Activated CD4-positive, alpha-beta T cell treated with anti-CD3 and anti-CD28 coated beads for 4 hours (primary cell): ENCODE measurements around the gene GPR87.

ENCODE experiments used
- DNase-seq, 2 donors: peaks; one replicate each; pipeline ENCODE4 v3.0.0-alpha.2; 2020

The GPR87 gene

DNA sequence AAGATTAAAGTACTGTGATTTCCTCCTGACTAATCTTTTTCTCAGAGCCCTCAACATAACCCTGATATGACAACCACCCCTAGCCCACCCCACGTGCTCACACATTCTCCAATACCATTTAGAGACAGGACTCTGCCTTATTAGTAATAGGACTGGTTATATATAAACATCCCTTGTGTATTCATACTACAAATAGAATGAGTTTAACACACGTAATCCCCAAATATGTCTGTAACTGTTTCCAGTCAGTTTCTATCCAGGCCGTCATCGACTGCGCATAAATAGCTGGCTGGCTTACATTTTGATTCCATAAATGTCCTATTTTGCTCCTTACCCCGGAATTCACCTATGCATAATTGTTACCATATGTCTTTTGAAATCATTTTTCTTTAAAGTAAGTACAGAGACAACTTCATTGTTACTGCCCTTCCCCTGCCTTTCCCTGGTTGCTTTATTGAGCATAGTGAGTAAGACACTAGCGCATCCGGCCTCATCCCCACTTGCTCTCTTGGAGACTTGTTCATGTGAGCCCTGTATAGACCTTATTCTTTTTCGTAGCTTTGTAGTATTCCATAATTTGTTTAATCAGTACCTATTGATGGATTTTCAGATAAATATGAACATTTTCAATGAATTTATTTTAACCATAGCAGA lies 34.8 kb downstream of the GPR87 start:
- DNase-seq, result no peak

DNA sequence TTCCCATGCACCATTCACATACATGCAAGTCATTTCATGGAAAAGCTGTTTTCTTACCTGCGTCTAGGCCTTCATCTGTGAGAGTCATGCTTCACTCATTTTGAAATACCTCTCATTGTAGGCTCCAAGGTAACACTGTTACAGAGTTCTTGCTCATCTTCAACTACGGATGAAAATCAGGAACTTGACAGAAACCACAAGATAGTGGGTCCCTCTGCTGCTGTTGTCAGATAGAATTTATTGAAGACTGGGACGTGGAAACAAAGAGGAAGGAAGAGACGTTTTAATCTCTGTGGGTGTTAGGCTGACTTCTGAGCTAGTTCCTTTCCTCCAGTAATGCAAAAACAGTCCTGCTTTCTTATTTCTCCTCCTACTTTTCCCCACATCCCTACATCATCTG lies 38.4 kb downstream of the GPR87 start, which contains the start of gene P2RY14:
P2RY14 (minus strand) TSS at position 313 of the 400 bp plus-strand sequence. CDS start 64,226 bp downstream, outside the sequence.
- no peak for DNase-seq

DNA sequence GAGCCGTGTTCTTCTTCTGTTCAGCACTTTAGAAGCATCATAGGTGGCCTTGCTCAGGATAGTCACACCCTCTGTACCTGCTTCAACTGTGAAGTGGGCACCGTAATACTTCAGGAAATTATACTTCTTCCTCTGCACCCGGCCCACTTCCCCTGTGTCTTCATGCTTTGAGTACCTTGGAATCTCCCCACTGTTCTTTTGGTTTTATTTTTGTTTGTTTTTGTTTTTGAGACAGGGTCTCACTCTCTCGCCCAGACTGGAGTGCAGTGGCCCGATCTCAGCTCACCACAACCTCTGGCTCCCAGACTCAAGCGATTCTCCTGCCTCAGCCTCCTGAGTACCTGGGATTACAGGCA lies 40.0 kb downstream of the GPR87 start:
- peak in 1 of 2 donors; percentile 11 for DNase-seq

DNA sequence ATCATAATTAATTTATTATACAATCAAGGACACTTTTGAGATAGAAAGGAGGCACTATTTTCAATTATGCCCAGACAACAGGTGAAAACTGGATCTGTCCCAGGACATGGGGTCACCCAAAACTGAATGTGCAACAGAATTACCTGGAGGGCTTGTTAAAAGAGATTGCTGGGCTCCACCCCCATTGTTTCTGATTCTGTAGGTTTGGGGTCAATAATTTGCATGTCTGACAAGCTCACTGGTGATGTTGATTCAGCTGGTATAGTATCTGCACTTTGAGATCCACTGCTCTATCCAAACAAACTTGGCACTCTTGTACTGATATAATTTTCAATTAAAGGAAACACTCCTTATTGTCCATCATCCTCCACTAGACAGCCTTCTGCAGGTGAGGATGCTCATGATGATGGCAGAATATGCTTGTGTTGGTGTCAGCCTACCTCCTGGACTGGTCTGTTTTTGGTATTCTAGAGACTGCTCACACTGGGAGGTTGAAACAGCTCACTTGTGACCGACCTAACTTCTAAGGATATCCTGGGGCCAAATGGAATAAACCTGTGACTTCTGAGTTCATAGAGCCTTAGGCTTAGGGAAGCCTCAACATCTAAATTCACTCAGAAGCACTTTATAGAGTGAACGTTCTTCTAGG lies 40.5 kb downstream of the GPR87 start:
- no peak for DNase-seq

DNA sequence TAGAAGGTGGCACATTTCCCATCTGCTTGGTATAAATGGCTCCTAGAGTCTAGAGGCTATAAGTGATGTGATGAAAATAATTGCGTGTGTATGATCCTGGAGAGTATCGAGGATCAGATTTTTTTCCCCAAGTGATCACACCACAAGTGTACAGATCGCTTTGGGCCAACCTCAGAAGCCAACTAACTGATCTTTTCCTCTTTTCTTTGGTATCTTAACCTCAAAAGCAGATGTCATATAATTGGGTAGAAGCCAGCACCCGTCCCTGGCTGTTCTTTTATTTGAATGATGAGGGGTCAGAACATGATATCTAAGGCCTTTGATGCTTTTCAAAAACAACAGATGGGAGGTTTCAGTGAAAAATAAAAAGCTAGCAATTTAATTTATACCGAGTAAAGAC lies 41.5 kb downstream of the GPR87 start:
- DNase-seq, result no peak

DNA sequence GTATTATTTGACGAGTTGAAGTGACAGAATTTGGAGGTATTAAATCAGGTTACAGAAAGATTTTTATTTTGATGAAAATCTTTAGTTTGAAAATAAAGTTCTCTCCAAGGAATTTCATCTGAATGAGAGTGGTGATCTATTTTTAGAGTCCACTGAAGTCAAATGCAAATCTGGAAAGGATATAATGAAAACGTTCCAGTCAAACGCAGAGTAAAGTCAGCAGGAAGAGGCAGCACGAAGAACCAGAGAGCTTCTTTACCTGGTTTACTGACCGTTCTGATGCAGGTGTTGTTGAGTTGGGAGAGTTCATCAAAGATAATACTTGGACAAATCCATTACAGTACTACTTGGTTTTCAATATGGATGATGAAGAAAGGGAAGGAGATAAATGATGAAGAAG lies 47.0 kb downstream of the GPR87 start:
- no peak for DNase-seq

DNA sequence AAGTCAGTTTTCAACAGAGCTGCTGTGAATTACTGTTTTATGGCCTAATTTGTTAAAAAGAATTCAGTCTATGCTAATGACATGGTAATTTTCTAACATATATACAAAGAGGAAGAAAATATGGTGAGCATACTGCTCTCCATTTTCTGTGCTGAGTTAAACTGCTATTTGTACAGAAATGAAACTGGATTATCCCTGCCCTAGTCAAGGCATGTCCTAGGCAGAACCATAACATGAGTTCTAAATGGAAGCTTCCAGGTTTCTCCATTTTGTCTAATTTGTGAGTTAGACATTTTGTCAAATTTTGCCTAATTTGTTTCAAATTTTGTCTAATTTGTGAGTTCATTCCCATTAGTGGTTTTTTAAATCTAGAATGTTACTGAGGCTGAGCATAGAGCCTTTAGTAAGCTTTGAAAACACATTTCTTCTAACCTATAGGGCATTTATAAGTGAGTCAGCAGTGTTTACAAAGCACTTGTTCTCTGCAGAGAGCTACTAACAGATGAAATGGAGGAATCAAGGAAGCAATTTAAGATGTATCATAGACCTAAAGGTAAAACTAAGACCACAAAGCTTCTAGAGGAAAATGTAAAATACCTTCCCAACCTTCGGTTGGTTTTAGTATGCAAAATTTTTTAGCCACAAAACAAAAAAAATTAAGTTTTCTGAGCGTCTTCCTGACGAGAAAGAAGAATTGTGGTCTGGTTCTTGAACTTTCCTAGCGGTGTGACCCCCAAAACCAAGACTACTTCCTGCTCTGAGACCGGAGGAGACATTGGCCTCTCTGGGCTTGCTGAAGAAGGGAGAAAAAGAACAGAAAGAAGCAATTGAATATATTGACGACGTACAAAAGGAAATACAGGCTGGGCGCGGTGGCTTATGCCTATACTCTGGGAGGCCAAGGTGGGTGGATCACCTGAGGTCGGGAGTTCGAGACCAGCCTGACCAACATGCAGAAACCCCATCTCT lies 48.1 kb downstream of the GPR87 start:
- no peak for DNase-seq

DNA sequence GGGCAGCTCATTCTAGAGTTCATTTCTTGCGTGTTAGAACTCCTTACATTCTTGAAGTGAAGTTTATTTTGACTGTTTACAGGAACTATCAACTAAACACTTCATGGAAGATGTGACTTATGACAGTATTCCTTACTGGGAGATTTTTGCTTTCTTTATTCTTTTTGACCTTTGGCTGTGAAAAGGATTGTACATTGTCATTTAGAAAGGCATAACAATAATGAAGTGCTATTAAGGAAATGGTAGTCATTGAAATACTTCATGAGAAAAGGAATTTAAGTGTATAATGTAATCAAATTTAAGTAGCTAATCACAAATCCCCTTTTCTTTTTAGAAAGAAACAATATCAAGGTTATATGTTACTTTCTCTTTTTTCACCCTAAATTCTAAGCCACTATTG lies 49.6 kb downstream of the GPR87 start:
- no peak for DNase-seq

DNA sequence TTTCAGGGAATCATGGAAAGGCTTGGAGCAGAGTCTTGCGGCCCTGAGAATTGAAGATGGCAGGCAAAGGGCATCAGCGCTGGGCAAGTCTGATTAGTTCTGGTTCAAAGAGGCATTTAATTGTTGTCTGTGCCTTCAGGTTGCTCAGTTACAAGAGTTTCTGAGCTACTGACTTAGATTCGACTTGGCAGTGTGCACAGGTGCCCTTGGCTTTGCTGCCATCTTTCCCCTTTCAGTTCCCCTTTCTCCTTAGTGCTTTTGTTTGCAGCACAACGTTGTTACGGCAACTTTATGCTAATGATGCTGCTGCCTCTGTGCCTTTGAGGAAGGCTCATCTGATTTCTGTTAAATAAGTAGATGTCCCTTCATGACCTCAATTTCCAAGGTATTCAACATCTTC lies 50.8 kb downstream of the GPR87 start:
- DNase-seq, result no peak

DNA sequence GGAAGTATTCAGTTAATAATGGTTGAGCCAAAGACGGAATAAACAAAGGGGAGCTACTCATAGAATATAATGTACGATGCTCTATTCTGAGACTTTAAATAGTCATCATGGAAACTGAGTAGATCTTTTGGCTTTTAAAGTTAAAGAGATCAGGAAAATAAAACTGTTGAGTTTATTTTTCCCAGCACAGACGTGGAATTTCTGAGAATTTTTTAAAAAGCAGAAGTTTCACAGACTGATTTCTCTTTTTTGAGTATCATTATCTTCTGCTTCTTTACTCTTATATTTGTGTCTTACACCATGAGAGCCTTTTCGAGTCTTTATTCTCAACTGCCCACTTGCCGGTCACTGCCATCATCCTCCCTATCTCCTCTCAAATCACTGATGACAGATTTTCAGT lies 51.5 kb downstream of the GPR87 start:
- DNase-seq, result no peak

DNA sequence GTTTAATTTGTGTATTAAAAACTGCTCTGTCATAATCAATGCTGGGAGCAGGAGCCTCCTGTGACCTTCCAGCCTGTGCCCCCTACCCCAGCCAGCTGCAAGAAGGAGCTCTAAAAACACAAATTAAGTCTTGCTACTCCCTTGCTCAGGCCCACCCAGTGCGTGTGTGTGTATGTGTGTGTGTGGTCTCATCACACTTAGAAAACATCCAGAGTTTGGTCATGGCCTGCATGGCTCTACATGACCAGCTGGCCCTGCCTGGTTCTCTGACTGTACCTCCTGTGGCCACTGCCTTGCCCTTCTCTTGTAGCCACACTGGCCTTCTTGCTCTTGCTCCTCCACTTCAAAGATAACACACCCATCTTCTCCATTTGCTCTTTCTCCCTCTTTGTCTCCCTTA lies 52.0 kb downstream of the GPR87 start:
- no peak for DNase-seq

DNA sequence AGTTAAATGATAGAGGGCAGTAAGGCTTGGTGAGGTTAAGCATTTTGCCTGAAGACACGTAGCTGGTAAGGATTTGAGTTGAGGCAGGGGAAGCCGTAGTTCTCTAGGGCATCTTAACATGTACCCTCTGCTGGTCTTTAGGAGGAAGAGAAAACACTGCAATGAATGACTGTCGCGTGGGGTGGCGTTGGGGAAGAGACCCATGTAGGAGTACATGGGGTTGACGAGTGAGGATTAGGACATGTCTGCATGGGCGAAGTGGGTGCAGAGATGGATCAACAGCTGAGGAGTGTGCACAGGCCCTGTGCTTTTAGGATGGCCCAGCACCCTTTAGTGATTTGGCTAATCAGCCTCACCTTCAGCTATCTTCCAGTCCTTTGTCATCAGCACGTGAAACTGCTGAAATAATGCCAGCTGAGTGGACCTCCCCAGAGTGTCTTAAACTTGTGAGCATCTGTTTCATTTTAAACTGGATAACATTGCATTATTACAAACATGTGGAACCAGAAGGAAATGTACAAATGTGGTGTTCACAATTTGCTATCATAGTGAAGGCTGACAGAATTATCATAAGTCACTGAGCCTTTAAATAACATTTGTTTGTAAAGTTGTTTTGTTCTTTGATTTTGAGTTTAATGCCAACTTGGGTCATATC lies 53.6 kb downstream of the GPR87 start:
- no peak for DNase-seq

DNA sequence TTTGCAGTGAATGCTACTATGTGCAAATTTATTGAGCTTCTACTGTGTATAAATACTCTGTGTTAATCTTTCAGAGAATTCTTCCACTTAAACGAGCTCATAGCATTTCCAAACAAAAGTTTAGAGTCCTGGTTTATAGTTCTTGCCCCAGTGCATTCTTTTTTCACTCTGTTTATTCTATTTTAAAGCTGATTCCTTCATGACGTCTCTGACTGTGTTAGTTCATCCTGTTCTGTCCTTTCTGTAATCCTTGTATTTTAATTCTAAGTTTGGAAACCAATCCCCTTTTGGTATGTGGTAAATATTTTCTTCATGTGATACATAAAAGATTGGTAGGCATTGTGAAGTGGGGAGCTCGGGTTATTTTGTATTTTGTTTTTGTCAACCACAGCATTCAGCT lies 57.0 kb downstream of the GPR87 start:
- no peak for DNase-seq

DNA sequence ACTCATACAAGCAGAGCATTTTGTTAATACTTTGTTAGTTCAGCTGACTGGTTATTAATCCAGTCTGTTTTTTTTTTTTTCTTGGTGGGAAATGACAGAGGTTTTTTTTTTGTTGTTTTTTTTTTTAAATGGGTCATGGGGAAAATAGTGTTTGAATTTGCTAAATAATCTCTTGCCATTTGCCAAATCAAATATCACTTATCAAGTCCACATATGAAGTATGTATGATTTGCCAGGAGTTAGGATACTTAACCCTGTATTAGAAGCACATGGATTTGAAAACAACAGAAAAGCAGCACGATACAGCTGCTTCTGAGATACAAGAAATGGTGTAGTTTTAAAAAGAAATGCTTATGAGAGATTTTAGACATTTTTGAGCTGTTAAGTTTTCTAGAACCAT lies 59.9 kb downstream of the GPR87 start:
- no peak for DNase-seq

DNA sequence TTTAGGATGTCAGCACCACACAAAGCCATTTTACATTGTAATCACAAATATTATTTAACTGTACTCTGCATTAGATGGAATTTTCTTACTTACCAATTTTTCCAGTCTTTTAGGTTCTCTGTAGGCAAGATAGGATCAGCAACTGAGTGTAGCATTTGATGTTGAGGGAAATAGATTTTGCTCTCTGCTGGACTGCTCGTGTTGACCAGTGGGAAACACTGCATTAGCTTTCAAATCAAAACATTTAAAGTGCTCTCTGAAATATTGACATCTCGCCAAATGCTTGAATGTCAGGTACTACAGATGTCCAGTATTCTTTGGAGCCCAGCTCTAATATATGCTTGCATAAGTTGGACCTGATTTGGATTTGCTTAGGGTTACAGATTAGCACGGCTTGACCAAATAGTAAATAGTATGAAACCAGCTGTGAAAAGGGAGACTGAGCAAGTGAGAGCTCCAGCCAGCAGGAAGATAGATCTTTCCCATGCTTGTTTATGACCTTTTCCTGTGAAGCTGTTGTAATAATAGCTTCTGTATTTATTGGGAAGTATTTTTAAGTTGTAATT lies 67.8 kb downstream of the GPR87 start:
- no peak for DNase-seq
